Measurements from ENCODE around the gene RTL10. TPM values are rescaled to one million over a fixed set of nuclear protein-coding genes. Genes with fewer than 3 reads are reported as not detected.

Gene RTL10
- total RNA-seq, 1 donor from 2014 or later: 24.1 TPM

DNA sequence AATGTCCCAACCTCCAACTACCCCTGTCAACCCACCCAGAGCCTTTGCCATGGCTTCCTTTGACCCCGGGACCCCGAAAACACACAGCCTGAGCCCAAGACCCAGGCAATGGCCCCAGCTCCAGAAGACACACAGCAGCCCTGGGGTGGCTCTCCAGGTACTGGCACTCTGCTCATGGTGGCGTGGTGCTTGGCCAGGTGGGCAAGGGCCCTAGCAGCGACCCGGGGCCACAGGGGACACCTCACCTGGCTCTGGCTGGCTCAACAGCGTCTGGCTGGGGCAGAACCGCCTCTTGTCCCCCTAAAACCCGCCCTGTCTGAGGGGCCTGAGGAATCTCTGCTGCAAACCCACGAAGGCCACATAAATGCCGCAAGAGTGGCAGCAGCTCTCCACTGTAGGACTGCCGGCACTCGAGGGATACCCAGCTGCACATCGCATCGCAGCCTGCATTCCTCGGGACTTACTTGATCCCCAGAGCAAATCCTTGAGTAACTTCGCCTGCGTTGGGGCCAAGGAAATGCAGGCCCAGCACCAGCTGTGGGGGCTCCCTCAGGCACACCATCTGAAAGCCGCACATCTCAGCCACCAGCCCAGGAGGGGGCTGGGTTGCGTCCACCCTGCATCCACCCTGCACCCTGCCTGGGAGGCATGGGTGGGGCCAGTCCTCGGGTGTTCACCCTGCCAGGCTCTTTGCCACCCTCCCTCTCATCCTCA lies 23.1 kb upstream of the RTL10 start:
- Mint-ChIP-seq H3K4me1 (ENCODE audit: low read depth) (no peaks in the 10 kb centered on the region), H3K27ac (no peak overlapping the region), H3K9me3 (no peaks in the 10 kb centered on the region), H3K4me3 (no peak overlapping the region), H3K27me3 (ENCODE audit: insufficient read depth) (no peaks in the 10 kb centered on the region), H3K36me3 (ENCODE audit: low read depth) (no peaks in the 10 kb centered on the region)
- no peak for DNase-seq (ENCODE audit: low spot score)
- intact Hi-C loops (cut with micrococcal nuclease): no loop called here

- H3K27me3 Mint-ChIP-seq (ENCODE audit: insufficient read depth): no peaks in the 10 kb centered on the region
- intact Hi-C loops (cut with micrococcal nuclease): no loop called here
- H3K27ac Mint-ChIP-seq: no peak overlapping the region
- no peaks in the 10 kb centered on the region for H3K4me1 Mint-ChIP-seq (ENCODE audit: low read depth)
- no peak for DNase-seq (ENCODE audit: low spot score)
- no peaks in the 10 kb centered on the region for H3K9me3 Mint-ChIP-seq
- no peaks in the 10 kb centered on the region for H3K36me3 Mint-ChIP-seq (ENCODE audit: low read depth)
- H3K4me3 Mint-ChIP-seq: no peak overlapping the region
These were observed 22.4 kb upstream of the RTL10 start for GRCh38 chr22:19876941-19877625.

GRCh38 chr22:19876314-19876940 lies 21.8 kb upstream of the RTL10 start:
- no peaks in the 10 kb centered on the region for H3K27me3 Mint-ChIP-seq (ENCODE audit: insufficient read depth)
- no peaks in the 10 kb centered on the region for H3K36me3 Mint-ChIP-seq (ENCODE audit: low read depth)
- H3K4me1 Mint-ChIP-seq (ENCODE audit: low read depth): no peaks in the 10 kb centered on the region
- no peak for DNase-seq (ENCODE audit: low spot score)
- intact Hi-C loops (cut with micrococcal nuclease): no loop called here
- H3K27ac Mint-ChIP-seq: no peak overlapping the region
- H3K4me3 Mint-ChIP-seq: no peak overlapping the region
- H3K9me3 Mint-ChIP-seq: no peaks in the 10 kb centered on the region

DNA sequence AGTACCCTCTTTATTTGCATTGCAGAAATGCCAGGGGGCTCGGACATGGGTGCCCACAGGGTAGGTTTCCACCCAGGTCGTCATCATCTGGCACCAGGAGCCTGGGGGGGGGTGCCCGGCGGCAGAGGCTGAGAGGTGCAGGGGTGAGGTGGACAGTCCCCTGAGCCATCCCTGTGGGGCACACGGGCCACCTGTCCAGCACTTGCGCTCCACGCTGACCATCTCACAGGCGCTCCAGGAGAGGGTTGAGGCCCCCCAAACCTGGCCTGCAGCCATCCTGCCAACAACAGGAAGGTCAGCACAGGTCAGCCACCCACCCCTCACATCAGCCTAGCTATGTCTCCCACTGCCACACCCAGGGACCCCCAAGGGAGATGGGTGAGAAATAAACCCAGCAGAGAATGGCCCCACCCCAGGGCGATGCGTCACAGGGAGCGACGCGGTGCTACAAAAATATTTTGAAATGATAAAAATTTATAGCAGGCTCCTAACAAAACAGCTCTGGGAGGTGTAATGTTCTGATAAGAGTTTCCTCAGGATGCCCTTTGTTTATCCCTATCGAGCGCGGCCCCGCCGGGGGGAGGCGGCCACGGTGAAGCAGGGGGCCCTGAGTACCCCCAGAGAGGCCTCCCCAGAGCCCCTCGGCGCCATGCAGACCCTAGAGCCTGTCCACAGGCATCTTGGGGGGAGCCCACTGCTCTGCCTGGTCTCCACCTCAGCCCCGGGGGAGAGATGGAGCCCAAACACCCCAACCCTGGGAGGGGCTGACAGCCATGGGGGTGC lies 21.0 kb upstream of the RTL10 start:
- DNase-seq (ENCODE audit: low spot score): no peak
- H3K27me3 Mint-ChIP-seq (ENCODE audit: insufficient read depth): no peaks in the 10 kb centered on the region
- H3K4me3 Mint-ChIP-seq: no peak overlapping the region
- intact Hi-C loops (cut with micrococcal nuclease): no loop called here
- no peaks in the 10 kb centered on the region for H3K4me1 Mint-ChIP-seq (ENCODE audit: low read depth)
- no peak overlapping the region for H3K27ac Mint-ChIP-seq
- no peaks in the 10 kb centered on the region for H3K36me3 Mint-ChIP-seq (ENCODE audit: low read depth)
- H3K9me3 Mint-ChIP-seq: no peaks in the 10 kb centered on the region

DNA sequence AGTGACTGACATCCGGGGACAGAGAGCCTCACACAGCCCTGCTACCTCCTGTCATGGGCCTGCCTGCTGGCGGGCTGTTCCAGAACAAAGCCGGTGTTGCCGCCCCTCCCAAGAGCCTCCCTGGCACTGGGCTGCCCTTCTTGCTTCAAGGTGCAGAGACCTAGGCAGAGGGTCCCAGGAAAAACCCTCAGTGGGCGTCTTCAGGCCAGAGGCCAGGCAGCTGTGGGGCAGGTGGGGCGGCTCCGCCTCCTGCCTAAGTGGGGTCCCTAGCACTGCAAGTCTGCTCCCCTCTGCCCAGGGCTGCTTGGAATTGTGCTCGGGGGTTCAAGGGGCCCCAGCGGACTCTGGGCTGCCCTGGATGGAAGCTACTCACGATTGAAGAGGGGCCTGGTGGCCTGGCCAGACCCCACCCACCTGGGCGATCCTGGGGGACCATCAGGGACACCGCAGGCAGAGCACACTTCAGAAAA lies 20.4 kb upstream of the RTL10 start:
- intact Hi-C loops (cut with micrococcal nuclease): no loop called here
- H3K9me3 Mint-ChIP-seq: no peaks in the 10 kb centered on the region
- no peak overlapping the region for H3K27ac Mint-ChIP-seq
- H3K36me3 Mint-ChIP-seq (ENCODE audit: low read depth): no peaks in the 10 kb centered on the region
- DNase-seq (ENCODE audit: low spot score): no peak
- H3K4me3 Mint-ChIP-seq: no peak overlapping the region
- no peaks in the 10 kb centered on the region for H3K27me3 Mint-ChIP-seq (ENCODE audit: insufficient read depth)
- no peaks in the 10 kb centered on the region for H3K4me1 Mint-ChIP-seq (ENCODE audit: low read depth)

DNA sequence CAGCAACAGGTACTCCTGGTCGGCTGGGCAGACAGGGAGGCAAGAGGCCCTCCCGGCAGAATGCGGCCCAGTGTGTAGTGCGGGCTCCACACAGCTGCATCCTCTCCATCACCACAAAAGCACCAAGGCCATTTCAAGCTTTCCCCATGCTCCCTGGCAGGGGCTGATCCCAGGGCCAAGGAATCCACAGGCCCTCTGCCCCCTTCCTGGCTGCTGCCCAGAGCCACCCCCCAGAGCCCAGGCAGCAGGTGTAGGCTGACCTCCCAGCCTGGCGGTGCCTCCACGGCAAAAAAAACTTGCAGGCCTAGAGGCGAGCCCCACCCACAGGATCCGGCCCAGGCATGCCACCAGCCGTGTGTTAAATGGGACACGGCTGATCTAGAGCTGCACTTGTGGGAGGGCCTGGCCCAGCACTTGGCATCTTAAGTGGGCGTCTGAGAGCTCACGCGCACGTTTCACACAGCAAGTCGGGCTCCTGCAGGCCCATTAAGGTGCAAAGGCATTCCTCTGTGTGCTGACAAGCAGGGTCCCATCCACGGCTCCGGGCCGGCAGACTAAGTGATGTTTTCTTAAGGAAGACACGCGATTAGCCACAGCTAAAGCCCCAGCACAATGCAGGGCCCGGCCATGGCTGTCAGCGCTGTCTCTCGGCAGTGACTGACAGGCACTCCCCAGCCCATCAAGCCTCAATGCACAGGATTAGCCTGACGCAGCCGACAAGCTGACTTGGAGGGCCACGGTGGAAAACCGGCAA lies 19.8 kb upstream of the RTL10 start:
- Mint-ChIP-seq H3K27ac (no peak overlapping the region), H3K27me3 (ENCODE audit: insufficient read depth) (no peaks in the 10 kb centered on the region), H3K4me1 (ENCODE audit: low read depth) (no peaks in the 10 kb centered on the region), H3K4me3 (no peak overlapping the region), H3K9me3 (no peaks in the 10 kb centered on the region), H3K36me3 (ENCODE audit: low read depth) (no peaks in the 10 kb centered on the region)
- DNase-seq (ENCODE audit: low spot score): no peak
- intact Hi-C loops (cut with micrococcal nuclease): no loop called here

DNA sequence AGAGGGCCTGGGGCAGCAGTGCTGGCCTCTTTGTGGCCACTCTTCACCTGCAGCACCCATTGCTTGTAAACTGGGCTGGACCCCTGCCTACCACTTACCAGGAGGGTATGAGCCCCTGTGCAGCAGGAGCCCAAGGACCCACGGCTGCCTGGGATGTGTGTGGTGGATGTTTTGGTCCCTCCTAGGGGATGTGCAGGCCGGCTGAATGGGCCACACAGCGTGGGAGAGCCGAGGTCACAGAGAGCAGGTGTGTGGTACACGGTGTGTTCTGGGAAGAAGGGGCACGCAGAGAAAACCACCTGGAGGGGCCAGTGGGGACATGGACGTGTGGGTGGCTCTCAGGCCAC lies 19.3 kb upstream of the RTL10 start:
- Mint-ChIP-seq H3K4me3 (no peak overlapping the region), H3K36me3 (ENCODE audit: low read depth) (no peaks in the 10 kb centered on the region), H3K9me3 (no peaks in the 10 kb centered on the region), H3K27ac (no peak overlapping the region), H3K4me1 (ENCODE audit: low read depth) (no peaks in the 10 kb centered on the region), H3K27me3 (ENCODE audit: insufficient read depth) (no peaks in the 10 kb centered on the region)
- DNase-seq (ENCODE audit: low spot score): no peak
- intact Hi-C loops (cut with micrococcal nuclease): no loop called here

DNA sequence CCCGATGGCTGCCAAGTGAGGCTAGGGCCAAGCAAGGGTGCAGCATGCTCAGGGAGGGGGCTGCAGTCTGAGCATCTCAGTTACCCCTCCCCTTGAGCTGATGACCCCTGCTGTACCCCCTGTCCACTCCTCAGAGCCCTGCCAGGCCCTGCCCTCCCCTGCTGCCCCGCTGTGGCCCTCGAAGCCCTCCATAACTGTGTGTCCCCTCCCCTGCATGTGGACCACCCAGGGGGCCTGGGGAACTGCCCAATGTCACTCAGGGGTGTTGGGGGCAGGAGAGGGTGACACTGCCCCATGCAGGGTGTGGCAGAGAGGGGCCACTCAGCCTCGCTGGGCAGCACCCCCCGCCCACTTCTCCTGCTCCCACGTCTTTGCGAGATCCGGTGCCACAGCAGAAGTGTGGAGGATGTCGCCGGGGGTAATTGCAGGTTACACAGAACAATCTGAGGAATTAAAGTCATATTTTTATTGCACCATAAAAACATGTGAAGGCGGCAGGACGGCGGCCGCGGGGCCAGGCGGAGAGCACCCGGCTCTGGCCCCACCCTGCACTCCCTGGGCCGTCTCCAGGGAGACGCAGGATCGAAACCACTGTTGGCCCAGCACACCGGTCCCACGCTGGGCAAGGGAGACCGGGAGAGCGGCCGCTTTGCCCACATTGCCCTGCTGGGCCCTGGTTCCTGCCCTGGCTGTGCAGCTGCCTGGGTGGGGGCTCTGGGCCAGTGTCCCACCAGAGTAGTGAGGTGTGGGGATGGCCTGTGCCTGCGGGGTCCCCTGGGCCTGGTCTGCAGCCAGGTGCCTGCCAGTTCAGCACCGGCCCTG lies 18.7 kb upstream of the RTL10 start:
- Mint-ChIP-seq H3K27me3 (ENCODE audit: insufficient read depth) (no peaks in the 10 kb centered on the region), H3K27ac (no peak overlapping the region), H3K36me3 (ENCODE audit: low read depth) (no peaks in the 10 kb centered on the region), H3K9me3 (no peaks in the 10 kb centered on the region), H3K4me3 (no peak overlapping the region), H3K4me1 (ENCODE audit: low read depth) (no peaks in the 10 kb centered on the region)
- DNase-seq (ENCODE audit: low spot score): no peak
- intact Hi-C loops (cut with micrococcal nuclease): no loop called here

- intact Hi-C loops (cut with micrococcal nuclease): no loop called here
- Mint-ChIP-seq H3K36me3 (ENCODE audit: low read depth) (no peaks in the 10 kb centered on the region), H3K9me3 (no peaks in the 10 kb centered on the region), H3K27me3 (ENCODE audit: insufficient read depth) (peaks cover 4% of the 10 kb centered on the region), H3K27ac (no peak overlapping the region), H3K4me1 (ENCODE audit: low read depth) (no peaks in the 10 kb centered on the region), H3K4me3 (no peak overlapping the region)
- no peak for DNase-seq (ENCODE audit: low spot score)
These were observed 18.1 kb upstream of the RTL10 start for GRCh38 chr22:19872779-19873137.

DNA sequence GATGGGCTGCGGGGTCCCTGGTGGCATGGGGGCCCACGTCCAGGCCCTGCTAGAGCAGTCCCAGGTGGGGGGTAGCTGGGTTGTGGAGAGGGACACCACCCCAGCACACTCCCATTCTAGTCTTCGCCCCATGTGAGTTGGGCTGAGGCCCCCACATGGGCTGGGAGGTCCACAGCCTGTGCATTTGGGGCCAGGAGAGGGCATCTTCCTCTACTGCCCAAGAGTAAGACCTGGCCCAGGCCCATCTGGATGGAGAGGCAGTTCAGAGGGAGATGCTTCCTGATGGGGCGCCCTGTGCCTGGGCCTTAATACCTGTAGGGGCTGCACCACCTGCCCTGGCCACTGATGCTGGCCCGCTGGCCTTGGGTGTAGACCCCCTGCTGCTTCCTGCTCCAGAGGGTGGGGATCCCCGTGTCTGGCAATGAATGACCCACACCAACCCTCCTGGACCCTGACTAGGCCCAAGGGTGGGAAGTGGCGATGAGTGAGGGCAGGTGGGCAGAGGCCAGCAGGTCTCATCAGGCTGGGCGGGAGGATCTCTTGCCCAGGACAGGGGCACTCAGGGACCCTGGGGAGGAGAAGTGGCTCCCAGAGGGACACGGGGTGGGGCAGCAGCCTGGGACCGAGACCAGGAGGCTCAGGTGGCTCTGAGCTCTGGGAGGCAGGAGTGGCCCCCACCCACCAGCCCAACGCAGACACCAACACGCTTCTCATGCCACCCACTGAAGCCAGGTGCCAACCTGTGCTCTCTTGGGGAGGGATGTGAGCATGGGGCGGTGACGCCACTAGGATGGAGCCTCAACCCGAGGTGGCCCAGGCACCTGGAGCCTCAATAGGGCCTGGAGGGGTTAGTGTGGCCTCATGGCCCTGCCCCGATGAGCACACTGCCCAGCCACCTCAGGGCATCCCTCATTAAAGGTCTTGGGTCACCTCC lies 17.4 kb upstream of the RTL10 start:
- Mint-ChIP-seq H3K27ac (no peak overlapping the region), H3K4me1 (ENCODE audit: low read depth) (no peaks in the 10 kb centered on the region), H3K4me3 (no peak overlapping the region), H3K36me3 (ENCODE audit: low read depth) (no peaks in the 10 kb centered on the region), H3K9me3 (no peaks in the 10 kb centered on the region), H3K27me3 (ENCODE audit: insufficient read depth) (peaks cover 4% of the 10 kb centered on the region)
- intact Hi-C loops (cut with micrococcal nuclease): no loop called here
- DNase-seq (ENCODE audit: low spot score): no peak
